Measurements from ENCODE around the gene NR2F2.

Gene NR2F2

DNA sequence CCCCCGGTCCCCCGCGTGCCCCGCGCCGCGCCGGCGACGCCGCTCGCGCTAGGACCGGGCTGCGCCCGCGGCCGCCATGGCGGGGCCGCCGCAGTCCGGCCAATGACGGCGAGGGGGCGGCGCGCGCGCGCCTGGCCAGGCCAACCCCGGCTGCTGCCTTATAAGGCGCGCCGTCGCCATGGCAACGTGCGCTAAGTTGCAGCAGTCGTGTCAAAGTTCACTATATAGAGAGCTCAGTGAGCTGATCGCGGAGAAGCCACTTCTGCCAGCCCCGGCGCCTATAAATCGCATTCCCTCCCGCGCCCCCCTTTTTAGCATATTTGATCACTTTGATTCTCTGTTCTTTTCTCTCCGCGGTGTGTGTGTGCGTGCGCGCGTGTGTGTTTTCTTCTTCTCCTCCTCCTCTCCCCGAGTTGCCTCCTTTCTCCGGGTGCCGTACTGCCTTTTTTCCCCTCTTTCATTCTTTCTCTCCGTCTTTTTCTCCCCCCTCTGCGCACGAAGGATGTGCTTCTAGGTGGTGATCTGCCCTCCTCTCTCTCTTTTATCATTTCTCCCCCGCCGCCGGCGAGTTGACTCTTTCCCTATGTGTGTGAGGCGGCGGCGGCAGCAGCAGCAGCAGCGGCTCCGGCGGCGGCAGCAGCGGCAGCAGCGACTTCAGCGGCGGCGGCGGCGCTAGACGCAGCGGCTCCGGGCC lies at the start of gene NR2F2:
Gene NR2F2, plus strand, starts transcription at position 251 of the 694 bp plus-strand sequence. CDS start 1,406 bp downstream, outside the sequence.
- DNase-seq, result peak; percentile 21 to 86 (median 74)
- intact Hi-C loops (cut with DNase I), result no loop called here

DNA sequence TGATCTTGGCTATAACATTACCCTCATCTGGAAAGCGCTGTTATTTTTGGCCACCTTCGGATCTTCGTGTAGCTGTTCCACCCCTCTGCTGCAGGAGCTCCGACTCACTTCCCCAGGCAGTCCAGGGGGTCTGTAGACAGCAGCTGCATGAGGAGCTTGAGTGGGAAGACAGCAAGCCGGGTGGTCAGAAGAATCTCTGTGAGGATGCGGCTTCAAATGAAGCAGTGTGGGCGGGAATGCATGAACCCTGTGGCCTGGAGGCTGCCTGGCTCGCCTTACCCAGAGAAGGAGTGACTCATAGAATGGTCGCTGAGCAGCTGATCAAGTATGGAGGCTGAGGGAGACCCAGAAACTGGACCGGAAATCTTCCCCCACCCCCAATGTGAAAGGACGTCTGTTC lies 45.2 kb upstream of the NR2F2 start:
- intact Hi-C loops (cut with DNase I), result no loop called here
- DNase-seq, result no peak

DNA sequence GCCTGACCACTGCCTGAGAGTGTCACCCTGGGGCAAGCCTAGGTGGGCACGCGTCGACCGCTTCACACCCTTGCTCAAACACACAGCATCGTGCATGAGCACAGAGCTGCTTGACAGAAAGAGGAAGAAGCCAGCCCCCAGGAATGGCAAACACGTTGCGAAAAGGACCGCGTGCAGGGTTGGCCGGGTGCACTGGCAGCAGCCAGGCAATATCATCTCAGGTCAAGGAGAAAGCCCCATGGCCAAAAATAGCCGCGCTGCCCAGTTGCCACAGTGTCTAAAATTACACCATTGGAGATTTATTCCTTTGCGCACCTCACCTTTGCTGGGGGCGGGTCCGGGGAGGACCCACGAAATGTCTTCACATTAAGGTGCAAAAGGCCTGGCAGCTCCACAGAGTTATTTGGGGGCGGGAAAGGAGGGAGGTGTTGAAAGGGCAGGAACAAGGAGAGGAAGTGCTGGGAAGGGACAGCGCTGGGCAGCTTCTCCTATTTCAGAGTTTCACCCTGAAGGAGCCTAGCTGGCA lies 44.7 kb upstream of the NR2F2 start:
- intact Hi-C loops (cut with DNase I), result no loop called here
- no peak for DNase-seq

DNA sequence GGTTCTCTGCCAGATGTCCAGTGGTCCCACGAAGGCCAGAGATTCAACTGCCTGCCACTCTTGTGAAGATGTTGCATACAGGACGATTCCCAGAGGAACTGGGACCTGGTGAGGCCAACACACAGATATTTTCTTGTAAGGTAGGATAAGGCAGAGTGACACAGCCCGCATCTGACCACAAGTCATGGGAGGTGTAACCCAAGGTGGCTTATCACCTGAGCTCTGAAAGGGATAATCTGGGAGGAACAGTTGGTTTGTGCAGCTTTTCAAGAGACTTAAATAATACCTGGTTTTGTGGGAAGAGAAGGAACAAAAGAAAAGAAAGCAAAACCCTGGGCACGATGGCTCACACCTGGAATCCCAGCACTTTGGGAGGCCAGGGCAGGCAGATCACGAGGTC lies 39.8 kb upstream of the NR2F2 start:
- no peak for DNase-seq
- intact Hi-C loops (cut with DNase I), result no loop called here

DNA sequence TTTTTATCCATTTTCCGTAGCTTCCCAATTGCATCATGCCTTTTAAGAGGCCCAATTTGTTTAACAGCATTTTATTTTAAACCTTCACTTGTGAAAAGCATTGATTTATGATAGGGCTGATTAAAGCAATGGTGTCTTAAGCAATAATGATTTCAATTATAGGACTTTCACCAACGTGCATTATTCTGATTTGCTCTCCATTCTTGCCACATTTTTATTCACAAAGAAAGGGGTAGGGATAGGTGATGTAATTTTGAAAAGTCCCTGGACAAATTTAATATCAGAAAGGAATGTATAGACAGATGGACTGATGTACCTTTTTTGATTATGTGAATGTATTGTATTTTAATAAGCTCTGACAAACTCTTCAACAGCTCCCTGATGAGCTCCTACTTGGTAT lies 37.9 kb upstream of the NR2F2 start:
- intact Hi-C loops (cut with DNase I), result no loop called here

DNA sequence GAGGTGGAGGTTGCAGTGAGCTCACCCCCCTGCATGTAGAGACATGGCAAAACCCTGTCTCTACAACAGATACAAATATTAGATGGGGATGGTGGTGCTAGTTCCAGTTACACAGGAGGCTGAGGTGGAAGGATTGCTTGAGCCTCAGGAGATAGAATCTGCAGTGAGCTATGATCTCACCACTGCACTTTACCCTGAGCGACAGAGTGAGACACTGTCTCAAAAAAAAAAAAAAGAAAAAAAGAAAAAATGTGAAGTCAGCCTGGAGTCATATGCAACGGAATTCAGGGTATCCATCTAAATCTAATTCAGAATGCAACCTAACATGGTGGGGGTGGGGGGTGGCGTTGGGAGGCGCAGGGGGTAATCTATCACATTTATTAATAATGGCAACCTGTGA lies 37.1 kb upstream of the NR2F2 start:
- no peak for DNase-seq
- intact Hi-C loops (cut with DNase I), result no loop called here

More for the DNA sequence above, 37.9 kb upstream of the NR2F2 start:
- DNase-seq, result no peak

DNA sequence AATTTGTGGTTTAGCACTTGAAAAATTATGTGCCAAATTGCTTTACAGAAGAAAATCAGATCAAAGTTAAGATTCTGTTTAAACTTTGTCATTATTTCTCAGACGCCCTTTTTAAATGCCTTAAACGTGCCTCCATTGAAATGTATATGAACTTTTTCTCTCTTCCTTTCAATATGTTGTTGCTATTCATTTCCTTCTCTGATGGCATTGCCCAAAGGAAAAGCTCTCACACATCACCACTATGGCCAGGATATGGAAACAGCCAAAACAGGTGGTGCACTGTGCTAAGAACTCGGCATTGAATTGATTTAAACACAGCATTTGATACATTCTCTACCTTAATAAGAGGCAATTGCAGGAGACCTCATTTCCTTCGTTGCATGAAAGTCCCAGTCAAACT lies 35.7 kb upstream of the NR2F2 start:
- intact Hi-C loops (cut with DNase I), result no loop called here
- no peak for DNase-seq

DNA sequence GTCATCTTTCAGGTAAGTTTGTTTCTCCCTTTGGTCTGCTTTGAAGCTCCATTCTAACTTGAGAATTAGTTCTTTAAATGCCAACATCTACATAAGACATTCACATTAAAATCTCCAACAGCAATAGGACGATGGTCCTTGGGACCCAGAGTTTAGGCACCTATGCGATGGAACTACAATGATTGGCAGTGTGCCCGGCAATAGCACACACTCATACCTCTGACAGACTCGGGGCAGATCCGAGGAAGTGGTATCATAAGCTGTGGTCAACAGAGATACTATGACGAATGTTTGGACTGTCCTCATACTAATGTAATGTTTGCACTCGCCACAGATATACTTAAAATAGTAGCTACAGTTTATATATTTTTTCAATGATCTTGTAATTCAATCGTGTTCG lies 34.2 kb upstream of the NR2F2 start:
- DNase-seq, result no peak
- intact Hi-C loops (cut with DNase I), result no loop called here

DNA sequence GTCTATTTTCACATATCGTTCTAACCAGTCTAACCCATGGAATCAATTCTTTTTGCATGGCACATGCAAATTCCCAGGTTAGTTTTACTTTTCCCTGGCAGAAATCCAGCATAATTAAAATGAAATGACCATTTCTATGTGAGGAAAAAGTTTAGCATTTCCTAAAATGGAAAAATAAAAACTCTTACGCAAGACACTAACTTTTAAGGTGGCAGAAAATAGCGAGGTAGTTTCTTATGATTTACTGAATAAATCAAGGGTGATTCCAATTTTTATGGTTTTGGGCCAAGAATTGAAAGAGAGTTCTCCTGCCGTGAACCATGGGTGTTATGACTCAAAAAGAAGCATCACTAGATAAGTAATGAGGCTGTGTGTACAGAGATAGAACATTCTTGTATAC lies 32.7 kb upstream of the NR2F2 start:
- DNase-seq, result no peak
- intact Hi-C loops (cut with DNase I), result no loop called here

DNA sequence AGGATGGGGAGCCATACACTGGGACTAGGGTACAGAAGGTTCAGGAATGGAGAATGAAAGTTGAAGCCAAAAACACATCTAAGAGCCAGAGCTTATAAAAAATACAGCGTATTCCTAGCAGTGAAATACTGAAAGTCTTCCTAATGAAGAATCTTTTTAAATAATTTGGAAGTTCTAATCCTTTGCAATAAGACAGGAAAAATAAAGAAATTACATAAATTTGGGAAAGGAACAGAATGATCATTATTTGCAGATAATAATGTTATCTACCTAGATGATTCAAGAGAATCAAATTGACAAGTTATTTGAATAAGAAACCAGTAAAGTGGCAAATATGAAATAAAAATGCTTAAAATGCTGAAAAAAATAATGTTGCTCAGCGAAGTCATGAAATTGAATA lies 32.3 kb upstream of the NR2F2 start:
- intact Hi-C loops (cut with DNase I), result no loop called here
- DNase-seq, result no peak

DNA sequence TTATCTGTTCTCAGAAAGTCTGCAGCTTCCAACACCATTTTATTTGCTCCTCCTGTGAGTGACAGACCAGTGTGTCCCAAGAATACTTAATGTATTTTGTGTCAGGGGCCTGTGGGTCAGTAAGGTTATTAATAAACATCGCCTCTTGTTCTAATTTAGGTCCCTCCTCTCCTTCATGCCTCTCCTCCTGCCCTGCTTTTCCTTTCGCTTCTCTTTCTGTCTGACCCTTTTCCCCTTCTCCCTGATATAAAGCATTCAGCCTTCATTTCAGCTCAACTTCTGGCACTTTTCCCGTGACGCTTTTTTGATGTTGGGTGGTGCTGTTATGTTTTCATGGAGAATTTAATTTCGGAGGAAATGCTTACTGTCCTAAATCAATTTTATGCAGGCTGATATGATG lies 29.7 kb upstream of the NR2F2 start:
- no peak for DNase-seq
- intact Hi-C loops (cut with DNase I), result no loop called here

DNA sequence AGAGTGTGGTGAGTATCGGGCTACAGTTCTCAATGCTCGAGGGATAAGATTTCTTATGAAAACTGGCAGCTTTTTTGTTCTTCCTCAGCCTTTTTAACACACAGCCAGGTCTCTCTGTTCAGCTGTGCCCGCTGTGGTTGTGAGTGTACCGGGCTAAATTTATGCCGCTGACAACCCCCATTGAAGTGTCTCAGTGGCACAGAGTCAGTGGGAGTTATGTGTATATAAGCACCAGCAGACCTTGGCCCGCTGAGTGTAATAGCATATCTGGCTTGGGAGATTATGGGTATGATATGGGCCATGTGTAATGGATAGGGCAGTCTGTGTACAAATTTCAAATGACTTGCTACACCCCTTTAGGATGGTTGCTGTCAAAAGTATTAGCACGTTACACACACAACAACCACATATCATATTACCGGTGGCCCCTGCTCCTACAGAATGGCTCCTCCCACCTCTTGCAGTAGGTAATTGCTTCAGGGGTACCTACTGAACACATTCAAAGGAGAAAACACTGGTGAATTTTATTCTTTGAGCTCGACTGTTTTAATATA lies 26.9 kb upstream of the NR2F2 start:
- no peak for DNase-seq
- intact Hi-C loops (cut with DNase I), result no loop called here

DNA sequence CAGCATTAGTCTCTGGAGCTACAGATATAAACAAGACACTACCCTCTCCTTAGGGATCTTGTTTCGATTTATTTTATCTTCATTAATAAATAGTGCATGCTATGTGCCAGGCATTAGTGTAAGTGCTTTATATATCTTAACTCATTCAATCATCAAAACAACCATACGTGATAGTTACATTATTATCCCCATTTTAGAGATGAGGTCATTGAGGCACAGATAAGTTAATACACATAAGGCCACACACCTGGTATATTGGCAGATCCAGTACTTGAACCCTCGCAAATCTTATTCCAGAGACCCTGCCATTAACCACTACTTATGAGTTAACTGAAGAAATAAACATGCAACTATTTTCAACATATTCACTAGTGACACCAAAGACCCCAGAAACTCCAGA lies 25.7 kb upstream of the NR2F2 start:
- DNase-seq, result no peak
- intact Hi-C loops (cut with DNase I), result no loop called here

DNA sequence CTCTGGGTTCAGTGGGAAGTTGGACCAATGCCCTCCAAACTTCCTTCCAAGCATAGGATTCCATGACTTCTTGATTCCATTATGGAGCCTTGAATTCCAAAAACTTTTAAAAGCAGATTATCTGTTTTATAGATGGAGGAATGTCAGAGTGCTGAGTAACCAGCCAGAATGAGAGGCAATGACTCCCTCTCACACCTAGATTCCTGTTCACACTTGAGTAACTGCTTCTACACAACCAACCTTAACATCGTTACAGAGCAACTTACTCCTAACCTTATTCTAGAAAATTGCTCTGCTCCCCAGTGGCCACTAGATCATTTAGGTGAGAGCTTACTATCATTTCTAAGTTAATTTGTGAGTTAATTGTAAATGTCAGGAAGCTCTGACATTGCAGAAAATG lies 24.2 kb upstream of the NR2F2 start:
- no peak for DNase-seq
- intact Hi-C loops (cut with DNase I), result no loop called here

DNA sequence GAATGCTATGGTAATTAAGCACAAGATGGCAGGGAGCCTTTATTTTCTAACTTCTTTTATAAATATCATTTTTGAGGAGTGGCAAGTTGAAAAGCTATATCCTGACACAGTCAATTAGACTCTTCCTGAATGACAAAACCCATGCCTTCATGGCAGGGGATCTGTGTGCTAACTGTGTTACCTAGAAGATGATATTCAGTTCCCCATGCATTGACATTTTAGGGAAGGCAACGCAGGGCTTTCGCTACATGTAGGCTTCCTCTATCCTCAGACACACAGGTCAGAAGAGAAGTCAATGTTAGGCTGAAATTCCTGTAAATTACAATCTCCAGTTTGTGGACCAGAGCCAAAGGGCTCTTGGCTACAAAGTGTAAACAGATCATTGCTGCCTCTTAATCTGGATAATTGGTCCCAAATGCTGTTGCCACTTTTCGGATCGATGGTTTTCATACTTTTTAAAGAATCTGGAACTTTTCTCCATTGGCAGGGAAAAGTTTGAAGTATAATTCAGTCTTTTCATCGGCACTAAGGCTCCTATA lies 22.6 kb upstream of the NR2F2 start:
- DNase-seq, result no peak
- intact Hi-C loops (cut with DNase I), result no loop called here

DNA sequence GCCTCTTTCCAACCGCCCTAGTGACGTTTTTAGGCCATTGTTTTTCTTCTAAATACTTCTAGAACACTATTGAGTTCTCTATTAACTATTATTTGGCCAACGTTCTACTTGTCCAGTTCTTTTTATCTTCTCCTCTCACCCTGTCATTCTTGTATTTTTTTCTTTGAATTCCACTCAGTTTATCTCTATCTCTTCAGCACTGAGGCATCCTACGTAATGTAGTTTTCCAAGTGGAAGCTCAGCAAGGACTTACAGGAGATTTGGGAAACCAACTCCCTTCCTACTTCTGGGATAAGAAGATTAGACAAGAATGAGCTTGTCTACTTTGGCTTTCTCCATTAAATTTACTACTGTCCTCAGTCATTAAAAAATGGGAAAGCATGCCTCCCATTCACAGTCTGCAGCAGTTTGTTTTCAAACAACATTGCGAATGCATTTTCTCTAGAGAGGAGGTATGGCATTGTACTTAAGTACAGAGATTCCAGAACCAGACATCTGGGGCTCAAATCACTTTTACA lies 21.3 kb upstream of the NR2F2 start:
- intact Hi-C loops (cut with DNase I), result no loop called here
- DNase-seq, result no peak

DNA sequence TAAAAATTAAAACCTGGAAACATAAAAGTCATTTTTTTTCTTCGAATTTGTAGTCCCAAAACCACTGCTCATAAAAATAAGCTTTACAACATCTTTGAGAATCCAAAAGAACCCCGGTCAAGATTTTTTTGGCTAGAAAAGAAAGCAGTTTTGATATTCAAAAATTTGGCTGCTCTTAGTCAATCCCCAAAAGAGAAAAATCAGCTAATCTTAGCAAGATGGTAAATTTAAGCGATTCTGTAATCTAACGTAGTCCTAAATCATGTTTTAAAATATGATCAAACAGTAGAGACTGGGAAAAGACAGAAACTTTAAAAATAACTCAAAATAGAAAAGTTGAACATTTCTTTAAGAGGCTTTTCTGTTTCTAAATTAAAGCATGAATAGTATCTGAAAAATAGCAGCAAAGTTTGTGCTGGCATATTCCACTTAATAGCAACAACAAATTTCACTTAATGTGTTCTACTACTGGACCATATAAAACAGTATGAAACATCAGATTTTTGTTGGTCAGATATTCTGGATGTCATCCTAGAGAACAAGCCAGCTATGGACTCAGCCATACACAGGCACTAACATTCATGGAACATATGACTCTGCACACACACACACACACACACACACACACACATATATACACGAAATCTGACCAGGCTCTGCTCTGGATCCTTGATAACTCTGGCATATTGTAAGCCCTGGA lies 19.1 kb upstream of the NR2F2 start:
- DNase-seq, result no peak
- intact Hi-C loops (cut with DNase I), result no loop called here

DNA sequence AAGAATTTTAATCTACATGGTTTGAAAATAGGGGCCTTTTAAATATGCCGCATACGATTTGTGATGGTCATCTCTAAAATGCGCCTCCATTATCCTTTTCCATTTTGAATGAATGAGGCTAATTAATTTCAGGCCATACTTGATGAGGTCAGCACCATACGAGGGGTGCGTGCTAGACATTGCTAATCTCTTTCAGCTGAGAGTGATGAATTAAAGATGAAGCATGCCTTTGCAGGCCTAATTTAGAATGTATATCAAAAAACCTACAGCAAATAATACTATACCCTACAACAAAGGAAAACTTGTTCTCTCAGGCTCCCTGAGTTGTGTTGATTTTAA lies 18.6 kb upstream of the NR2F2 start:
- intact Hi-C loops (cut with DNase I), result no loop called here
- DNase-seq, result no peak

DNA sequence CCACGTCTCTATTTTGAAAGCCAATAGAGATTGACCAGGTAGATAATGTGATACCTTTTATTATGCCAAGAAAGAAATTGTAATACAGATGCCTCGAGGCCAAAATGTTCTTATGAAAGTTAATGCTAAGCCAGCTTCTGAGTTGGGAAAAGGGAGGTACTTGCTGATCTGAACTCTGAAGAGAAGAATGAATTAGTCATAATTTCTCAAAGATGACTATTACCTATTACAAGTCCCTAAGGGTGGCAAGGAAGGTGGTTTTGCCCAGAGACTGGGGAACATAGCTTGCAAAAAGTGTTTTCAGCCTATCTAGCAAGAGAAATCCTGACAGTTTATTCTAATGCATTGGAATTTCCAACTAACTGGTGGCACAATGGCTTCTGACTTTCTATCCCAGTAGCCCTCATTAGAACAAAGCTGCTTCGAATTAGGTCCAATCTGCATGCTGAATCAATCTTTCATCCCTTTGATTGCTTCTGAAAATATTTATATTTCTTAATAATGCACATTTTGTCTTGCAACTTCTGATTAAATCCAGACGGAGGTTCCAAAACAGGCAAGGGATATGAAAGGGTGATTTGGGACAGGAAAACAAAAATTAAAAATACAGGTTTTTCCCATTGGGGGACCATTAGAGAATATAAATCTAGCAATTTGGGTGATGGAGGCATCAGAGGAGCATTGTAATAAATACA lies 17.7 kb upstream of the NR2F2 start:
- DNase-seq, result no peak

DNA sequence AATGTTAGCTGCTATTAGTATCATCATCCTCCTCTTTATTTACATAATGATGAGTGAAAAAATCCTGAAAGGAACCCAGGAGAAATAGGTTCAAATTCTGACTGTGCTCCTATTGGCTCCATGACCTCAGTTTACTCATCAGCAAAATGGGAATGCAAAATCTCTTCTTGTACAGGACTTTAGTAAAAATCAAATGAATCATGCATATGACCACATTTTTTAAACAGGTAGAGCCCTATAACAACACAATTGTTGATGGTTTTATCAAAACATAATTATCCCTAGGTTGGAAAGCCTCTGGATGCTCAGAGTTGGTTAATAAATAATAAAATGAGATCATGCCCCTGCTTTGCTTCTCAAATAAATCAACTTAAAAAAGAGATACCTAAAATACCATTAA lies 16.0 kb upstream of the NR2F2 start:
- intact Hi-C loops (cut with DNase I), result no loop called here
- no peak for DNase-seq

More for the DNA sequence above, 17.7 kb upstream of the NR2F2 start:
- intact Hi-C loops (cut with DNase I), result no loop called here

Measured in head of caudate nucleus (tissue), 42 donors.